HCEC 1CT (cell line): ENCODE results near the gene DLGAP1.
A peak's percentile ranks its signal among the peaks of the same experiment; 100 is the strongest.
"Not testable (repeated sequence)": the region's sequence is repeated elsewhere in the genome, so short reads cannot be mapped to it uniquely, and the experiment has no call there.

Experiments used
- DNase-seq: peaks from one replicate; pipeline ENCODE4 v3.0.0-alpha.2; 2017

Gene DLGAP1

DNA sequence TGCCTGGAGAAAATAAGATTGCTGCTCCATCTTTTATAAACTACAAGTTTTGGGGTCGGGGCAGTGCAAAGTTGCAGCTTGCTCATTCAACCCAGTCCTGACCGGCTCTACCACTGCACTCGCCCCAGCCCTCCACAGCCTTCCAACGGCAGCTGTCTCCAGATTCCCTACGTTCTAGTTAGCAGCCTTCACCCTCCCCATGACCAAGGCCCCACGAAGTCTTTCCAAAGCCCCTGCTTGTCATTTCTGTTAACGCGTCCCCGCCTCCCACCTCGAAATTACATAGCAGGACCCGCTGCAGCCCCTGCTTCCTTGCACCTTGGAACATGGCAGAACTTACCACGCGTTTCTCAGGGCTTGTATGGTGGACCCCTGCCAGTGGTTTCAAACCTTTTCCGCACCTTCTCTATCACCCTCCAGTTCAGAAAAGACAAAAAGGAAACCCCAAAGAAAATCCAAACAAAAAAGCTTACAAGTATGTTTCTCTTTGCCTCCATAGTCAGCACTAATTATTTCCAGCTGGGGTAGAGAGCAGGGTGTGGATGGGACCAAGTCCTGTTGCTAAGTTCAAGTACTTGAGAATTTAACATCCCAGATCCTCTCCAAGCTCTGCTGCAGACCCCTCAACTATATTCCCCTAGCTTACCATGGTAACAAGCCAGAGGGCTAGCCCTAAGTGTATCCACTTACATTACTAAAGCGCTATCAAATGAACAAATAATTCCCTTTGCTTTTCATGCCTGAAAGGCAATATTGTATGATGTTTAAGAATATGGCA is 843.6 kb downstream of the DLGAP1 start:
- no peak for DNase-seq

- DNase-seq: peak; percentile 23
Observed at GRCh38 chr18:3610813-3611212, 844.3 kb downstream of the DLGAP1 start.

- DNase-seq: no peak
Observed at GRCh38 chr18:3610188-3610708, 844.9 kb downstream of the DLGAP1 start.

DNA sequence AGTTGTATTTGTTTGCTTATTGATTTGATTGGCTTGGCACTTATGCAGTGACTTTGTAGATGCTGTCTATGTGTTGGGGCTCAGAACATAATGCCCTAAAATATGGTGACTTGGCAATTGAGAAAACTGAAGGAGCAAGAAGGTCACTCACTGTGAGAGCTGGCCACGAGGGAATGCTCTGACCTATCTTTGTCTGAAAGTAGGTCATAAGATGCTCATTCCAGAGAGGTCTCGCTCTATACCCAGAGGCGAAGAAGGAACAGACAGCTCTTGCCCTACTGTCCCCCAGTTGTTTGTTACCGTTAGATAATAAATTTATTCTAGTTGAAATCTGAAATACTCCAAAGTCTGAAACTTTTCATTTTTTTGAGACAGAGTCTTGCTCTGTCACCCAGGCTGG is 846.6 kb downstream of the DLGAP1 start:
- no peak for DNase-seq

- not testable (repeated sequence) for DNase-seq
Observed at GRCh38 chr18:3608099-3608453, 847.0 kb downstream of the DLGAP1 start.

GRCh38 chr18:3607309-3608098 is 847.6 kb downstream of the DLGAP1 start:
- no peak for DNase-seq

DNA sequence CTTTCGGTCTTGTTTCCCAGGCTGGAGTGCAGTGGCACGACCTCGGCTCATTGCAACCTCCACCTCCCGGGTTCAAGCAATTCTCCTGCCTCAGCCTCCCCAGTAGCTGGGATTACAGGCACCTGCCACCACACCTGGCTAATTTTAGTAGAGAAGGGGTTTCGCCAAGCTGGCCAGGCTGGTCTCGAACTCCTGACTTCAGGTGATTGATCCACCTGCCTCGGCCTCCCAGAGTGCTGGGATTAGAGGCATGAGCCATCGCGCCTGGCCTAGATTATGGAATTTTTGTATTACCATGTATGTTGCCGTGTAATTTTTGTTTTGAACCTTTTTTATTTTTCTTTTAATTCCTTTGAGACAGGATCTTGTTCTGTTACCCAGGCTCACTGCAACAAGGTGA is 848.2 kb downstream of the DLGAP1 start:
- not testable (repeated sequence) for DNase-seq

- peak; percentile 62 for DNase-seq
Observed at GRCh38 chr18:3605954-3606443, 849.1 kb downstream of the DLGAP1 start.

DNA sequence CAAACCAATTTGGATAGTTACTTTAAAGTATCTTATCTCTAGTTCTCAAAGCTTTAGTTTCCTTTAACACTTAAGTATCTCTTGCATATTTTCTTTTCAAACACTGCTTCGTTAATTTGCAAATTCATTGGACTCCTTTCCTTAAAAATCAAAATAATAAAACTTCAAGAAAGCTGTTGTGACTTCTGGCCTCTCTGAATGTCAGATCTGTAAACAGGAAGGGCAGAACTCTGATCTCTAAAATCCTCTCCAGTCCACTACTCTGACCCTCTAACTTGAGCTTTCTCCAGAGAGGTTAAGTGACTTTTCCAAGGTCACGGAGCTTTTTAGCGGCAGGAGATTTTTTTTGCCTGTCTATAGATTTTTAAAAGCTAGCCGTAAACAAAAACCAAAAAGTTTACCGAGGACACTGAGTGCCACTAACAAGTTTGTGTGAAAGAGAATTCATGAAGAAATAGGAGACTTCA is 849.6 kb downstream of the DLGAP1 start:
- DNase-seq: peak; percentile 47

DNA sequence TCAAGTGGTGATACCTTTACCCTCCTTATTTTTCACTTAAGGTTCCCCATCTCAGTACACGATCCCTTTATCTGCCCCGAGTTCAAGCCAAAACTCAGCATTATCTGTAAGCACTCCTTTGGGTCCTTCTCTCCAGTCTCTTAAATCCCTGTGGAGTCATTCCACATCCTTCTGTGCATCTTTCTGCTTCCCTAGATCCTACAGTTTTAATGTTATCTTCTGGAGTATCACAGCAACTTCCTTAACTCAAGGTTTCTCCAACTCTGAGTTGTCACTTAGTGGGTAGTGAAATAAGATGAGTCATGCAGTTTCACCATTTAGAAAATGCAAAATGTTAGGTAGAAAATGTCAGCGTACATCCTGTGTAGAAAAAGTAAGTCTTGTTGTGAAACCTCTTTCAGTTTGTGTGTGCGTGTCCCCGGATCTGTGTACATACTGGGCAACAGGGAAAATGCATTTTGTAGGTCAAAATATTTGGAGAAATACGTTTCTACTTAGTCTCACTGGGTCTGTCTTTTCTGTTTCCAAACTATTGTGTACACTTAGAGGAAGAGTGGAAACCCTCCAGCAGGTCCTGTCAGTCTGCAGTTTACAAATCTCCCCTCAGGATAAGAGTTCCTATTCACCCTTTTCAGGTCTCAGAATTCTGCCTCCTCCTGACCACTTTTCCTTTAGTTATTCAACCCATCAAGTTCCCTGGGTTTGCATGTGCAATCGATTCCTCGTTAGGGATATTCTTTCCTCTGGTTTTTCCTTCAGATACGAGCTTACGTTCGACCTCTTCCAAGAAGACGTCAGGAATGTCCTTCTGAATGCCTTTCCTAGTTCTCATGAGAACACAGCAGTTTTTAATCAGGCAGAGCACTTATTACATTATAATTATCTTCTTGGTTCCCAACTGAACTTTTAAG is 850.4 kb downstream of the DLGAP1 start:
- peak; percentile 96 for DNase-seq

DNA sequence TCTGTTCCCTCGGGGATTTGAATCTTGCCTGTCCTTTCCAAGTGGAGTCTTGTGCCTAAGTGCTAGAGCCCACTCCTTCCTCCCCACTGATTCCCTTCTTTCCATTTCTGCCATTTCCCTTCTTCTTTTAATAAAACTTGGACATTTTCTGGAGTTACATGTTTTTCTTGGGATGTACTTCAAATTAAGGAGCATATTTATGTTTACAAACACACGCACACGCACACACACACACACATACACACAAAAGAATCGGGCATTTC is 850.9 kb downstream of the DLGAP1 start:
- DNase-seq: no peak

DNA sequence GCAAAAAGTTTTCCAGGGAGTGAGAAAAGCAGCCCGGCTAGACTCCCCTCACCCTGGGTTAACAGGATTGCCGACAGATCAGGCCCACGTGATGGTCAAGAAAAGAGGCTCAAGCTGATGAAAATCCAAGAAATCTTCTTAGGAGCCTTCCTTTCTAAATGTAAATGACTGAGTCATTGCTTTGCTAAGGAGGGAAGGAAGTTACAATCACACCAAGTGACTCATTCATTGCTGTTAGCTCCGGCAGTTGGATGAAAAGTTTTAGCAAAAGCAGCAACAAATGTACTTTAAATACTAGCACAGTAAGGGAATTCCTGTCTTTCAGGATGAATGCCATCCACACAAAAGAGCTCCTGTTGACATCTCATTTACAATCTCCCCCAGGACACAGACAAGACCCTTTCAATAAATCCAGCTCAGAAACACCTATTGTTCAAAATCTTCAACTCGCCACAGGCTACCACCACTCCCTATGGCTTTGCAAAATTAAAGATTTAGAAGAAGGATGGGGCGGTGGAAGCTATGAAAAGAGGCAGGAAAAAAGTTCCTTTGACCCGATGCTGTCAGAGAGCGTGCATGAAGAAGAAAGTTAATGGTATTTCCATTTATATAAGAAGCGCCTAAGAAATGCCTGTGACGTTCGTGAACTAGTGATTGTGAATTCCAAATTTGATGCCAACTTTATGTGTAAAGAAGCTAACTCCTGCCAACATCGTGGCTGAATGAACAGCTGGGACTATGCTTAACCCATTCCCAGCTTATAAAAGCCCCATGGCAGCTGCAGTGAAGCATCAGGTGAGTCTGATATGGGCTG is 851.5 kb downstream of the DLGAP1 start:
- DNase-seq: peak; percentile 98

DNA sequence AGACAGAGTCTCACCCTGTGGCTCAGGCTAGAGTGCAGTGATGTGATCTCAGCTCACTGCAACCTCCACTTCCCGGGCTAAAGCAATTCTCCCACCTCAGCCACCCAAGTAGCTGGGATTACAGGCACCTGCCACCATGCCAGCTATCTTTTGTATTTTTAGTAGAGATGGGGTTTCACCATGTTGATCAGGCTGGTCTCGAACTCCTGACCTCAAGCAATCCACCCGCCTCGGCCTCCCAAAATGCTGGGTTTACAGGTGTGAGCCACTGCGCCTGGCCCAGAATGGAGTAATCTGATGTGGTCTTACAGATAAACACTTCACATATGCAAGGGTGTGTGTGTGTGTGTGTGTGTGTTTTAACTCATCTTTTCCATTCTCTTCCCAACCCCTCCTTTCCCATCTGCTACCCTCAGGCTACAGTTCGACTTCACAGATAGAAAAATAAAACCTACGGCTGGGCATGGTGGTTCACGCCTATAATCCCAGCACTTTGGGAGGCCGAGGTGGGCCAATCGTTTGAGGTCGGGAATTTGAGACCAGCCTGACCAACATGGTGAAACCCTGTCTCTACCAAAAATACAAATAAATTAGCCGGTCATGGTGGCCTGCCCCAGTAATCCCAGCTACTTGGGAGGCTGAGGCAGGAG is 853.9 kb downstream of the DLGAP1 start:
- DNase-seq: not testable (repeated sequence)

- no peak for DNase-seq
Observed at GRCh38 chr18:3599861-3600260, 855.2 kb downstream of the DLGAP1 start.

- DNase-seq: no peak
Observed at GRCh38 chr18:3599195-3599594, 855.9 kb downstream of the DLGAP1 start.

DNA sequence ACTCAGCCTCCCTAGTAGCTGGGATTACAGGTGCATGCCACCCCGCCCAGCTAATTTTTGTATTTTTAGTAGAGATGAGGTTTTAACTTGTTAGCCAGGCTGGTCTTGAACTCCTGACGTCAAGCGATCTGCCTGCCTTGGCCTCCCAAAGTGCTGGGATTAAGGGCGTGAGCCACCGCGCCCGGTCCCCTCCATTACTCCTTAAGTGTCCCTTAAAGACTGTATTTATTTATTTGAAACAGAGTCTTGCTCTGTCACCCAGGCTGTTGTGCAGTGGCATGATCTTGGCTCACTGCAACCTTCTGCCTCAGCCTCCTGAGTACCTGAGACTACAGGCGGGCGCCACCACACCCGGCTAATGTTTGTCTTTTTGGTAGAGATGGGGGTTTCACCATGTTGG is 856.5 kb downstream of the DLGAP1 start:
- DNase-seq: no peak

- DNase-seq: no peak
Observed at GRCh38 chr18:3597409-3598357, 857.4 kb downstream of the DLGAP1 start.

- no peak for DNase-seq
Observed at GRCh38 chr18:3596637-3597384, 858.3 kb downstream of the DLGAP1 start.

DNA sequence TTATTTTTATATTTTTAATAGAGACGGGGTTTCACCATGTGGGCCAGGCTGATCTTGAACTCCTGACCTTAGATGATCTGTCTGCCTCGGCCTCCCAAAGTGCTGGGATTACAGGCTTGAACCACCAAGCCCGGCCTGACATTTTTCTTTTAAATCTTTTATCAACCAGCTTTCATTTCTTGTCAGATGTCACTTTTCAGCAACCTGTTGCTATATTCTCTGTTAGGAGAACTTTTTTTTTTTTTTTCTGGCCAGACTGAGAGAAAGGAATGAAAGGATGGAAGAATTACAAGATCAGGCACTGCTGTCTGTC is 858.8 kb downstream of the DLGAP1 start:
- DNase-seq: no peak
